GM12878 (cell line): ENCODE results near the gene TSR3. TPM values are rescaled to one million over a fixed set of nuclear protein-coding genes. Genes with fewer than 3 reads are reported as not detected.

ENCODE experiments used
- ATAC-seq: fragments of 200-7000 bp; cut with Tn5 transposase; 3 replicates; pipeline ENCODE4 v1.9.1; 2020; ENCODE audit warnings: mild to moderate bottlenecking, moderate library complexity
- BruUV-seq: library from RNA; stranded (reverse); fragments of 400-500 nt; replicated peaks from 2 replicates; lab custom pipeline; 2021; lab: Mats Ljungman, UMichigan
- CTCF ChIA-PET: fragments of 300-600 bp; sonication (Branson Sonifier 250); formaldehyde crosslinking; extraction: SDS; loops from one replicate; lab custom pipeline; 2021; ENCODE audit warnings: inconsistent platforms; lab: Yijun Ruan, JAX
- POLR2A ChIA-PET: fragments of 350-600 bp; formaldehyde crosslinking; extraction: SDS; loops from one replicate; lab custom pipeline; 2021; ENCODE audit warnings: inconsistent platforms; lab: Charles Lee
- RAD21 ChIA-PET: fragments of 300-600 bp; sonication (Branson Sonifier 250); formaldehyde crosslinking; loops from one replicate; lab custom pipeline; 2023; ENCODE audit warnings: antibody characterized with exemption; ENCODE audit not compliant: unreplicated experiment; lab: Charles Lee
- SMC1A ChIA-PET: fragments of 300-600 bp; sonication (Branson Sonifier 250); formaldehyde crosslinking; loops from one replicate; lab custom pipeline; 2023; ENCODE audit not compliant: unreplicated experiment, uncharacterized antibody; lab: Charles Lee
- DNase-seq: peaks from one replicate; pipeline ENCODE4 v3.0.0-alpha.2; 2011; ENCODE audit warnings: low read depth, low spot score
- FAIRE-seq: peaks from 3 replicates; lab custom pipeline; 2011; peaks lifted over from hg19 to GRCh38; lab: Jason Lieb, UNC
- H2AFZ ChIP-seq: 2 replicates; pipeline ENCODE4 v1.6.0; 2011; ENCODE audit warnings: low read depth, low read length, control low read depth; ENCODE audit not compliant: control insufficient read depth
- H3K27ac ChIP-seq: 2 replicates; pipeline ENCODE4 v1.5.1; 2011; ENCODE audit warnings: control low read depth; ENCODE audit not compliant: control insufficient read depth, insufficient read depth
- H3K27me3 ChIP-seq, 2 experiments: replicated peaks in 1 of 2; 2 replicates each; pipeline versions ENCODE4 v1.6.0 to v1.6.1; 2011; ENCODE audit warnings: low read length in 1 of 2; ENCODE audit not compliant: control insufficient read depth in 2 of 2, insufficient read depth in 2 of 2
- H3K36me3 ChIP-seq, 2 experiments: 2 replicates each; pipeline ENCODE4 v1.5.1; 2011; ENCODE audit warnings: low read length in 1 of 2; ENCODE audit not compliant: control insufficient read depth in 2 of 2, insufficient read depth in 2 of 2
- H3K4me1 ChIP-seq: 2 replicates; pipeline ENCODE4 v1.6.1; 2011; ENCODE audit warnings: mild to moderate bottlenecking, low read length, moderate library complexity, mixed read lengths; ENCODE audit not compliant: control insufficient read depth, insufficient read depth
- H3K4me2 ChIP-seq: 2 replicates; pipeline ENCODE4 v1.6.0; 2011; ENCODE audit warnings: control low read depth; ENCODE audit not compliant: control insufficient read depth, insufficient read depth
- H3K4me3 ChIP-seq: fragments of 200-600 bp; sonication (generic); 2 replicates; pipeline ENCODE4 v1.5.1; 2016
- H3K79me2 ChIP-seq: 2 replicates; pipeline ENCODE4 v1.6.0; 2011; ENCODE audit warnings: low read length; ENCODE audit not compliant: control insufficient read depth, insufficient read depth
- H3K9ac ChIP-seq: 2 replicates; pipeline ENCODE4 v1.8.0; 2011; ENCODE audit warnings: low read length, control low read depth, mixed read lengths; ENCODE audit not compliant: control insufficient read depth, insufficient read depth
- H3K9me3 ChIP-seq: replicated peaks from 3 replicates; pipeline ENCODE4 v1.5.1; 2011; ENCODE audit warnings: mild to moderate bottlenecking, low read length; ENCODE audit not compliant: control insufficient read depth, insufficient read depth
- H4K20me1 ChIP-seq: 2 replicates; pipeline ENCODE4 v1.6.0; 2011; ENCODE audit not compliant: control insufficient read depth, insufficient read depth
- BMI1 ChIP-seq: fragments of 450-650 bp; IDR thresholded peaks from 2 replicates; pipeline ENCODE4 v1.6.1; 2016; ENCODE audit warnings: mild to moderate bottlenecking, moderate library complexity, borderline replicate concordance
- CHD1 ChIP-seq: IDR thresholded peaks from 2 replicates; pipeline ENCODE4 v1.6.1; 2012; ENCODE audit warnings: low read depth, low read length, improper control_type of control experiment
- CHD4 ChIP-seq: fragments of 200-600 bp; sonication (generic); IDR thresholded peaks from 2 replicates; pipeline ENCODE4 v1.6.1; 2016; ENCODE audit warnings: mild to moderate bottlenecking
- FOS ChIP-seq: IDR thresholded peaks from 3 replicates; pipeline ENCODE4 v1.6.1; 2011; ENCODE audit warnings: borderline replicate concordance; ENCODE audit not compliant: insufficient read length; ENCODE audit errors: extremely low read depth
- MXI1 ChIP-seq: fragments of 150-350 bp; IDR thresholded peaks from 2 replicates; pipeline ENCODE4 v1.6.1; 2011; ENCODE audit warnings: low read depth, mild to moderate bottlenecking, inconsistent platforms, low read length, improper control_type of control experiment
- NR2C2 ChIP-seq: IDR thresholded peaks from 2 replicates; pipeline ENCODE4 v1.6.1; 2011; ENCODE audit warnings: borderline replicate concordance, low read depth; ENCODE audit not compliant: control insufficient read depth, insufficient read length
- SMAD5 ChIP-seq: IDR thresholded peaks from 2 replicates; pipeline ENCODE4 v1.6.1; 2016; ENCODE audit warnings: antibody characterized with exemption, low read depth
- SPI1 ChIP-seq: IDR thresholded peaks from 2 replicates; pipeline ENCODE4 v1.6.1; 2011; ENCODE audit warnings: low read depth, mild to moderate bottlenecking, low read length, moderate library complexity, borderline replicate concordance; ENCODE audit not compliant: insufficient read depth
- SRF ChIP-seq, 2 experiments: IDR thresholded peaks; 2 replicates each; pipeline ENCODE4 v1.6.1; 2011; ENCODE audit warnings: low read depth in 2 of 2, low read length in 2 of 2, mild to moderate bottlenecking in 1 of 2, moderate library complexity in 1 of 2
- ZNF274 ChIP-seq: IDR thresholded peaks from one replicate; pipeline ENCODE4 v1.8.0; 2011; ENCODE audit not compliant: insufficient read length, insufficient read depth
- WGBS: methylation state at CpG from one replicate; pipeline ENCODE4 v1.1.6; 2016; ENCODE audit warnings: low lambda C conversion rate; ENCODE audit not compliant: insufficient replicate concordance, insufficient coverage; ENCODE audit errors: missing lambda C conversion rate; 5-methylcytosine and 5-hydroxymethylcytosine counted together
- in situ Hi-C: fragments of 300-500 bp; cut with MboI; formaldehyde crosslinking; loops from 9 replicates; pipeline ENCODE4 v1.14.3; 2018; ENCODE audit warnings: mixed read lengths
- intact Hi-C: fragments of 100-400 bp; cut with micrococcal nuclease; formaldehyde crosslinking; loops from one replicate; pipeline ENCODE4 v1.14.2; 2022; ENCODE audit not compliant: unreplicated experiment
- polyA plus RNA-seq, 11 experiments: library from polyadenylated mRNA; depleted of rRNA in 4 of 11; unstranded in 6 of 11; stranded (reverse) in 5 of 11; fragments of >200 nt; fragmentation: Nextera tagmentation in 4 of 11; fragmentation: Illumina TruSeq in 1 of 11; extraction: Ambion mirVana in 4 of 11; extraction: Trizol in 1 of 11; gene quantifications; 1 replicate in 1 of 11; 2 replicates in 10 of 11; pipeline versions ENCODE4 v1.2.1 to v1.2.3, GENCODE V29; 2011 to 2016; ENCODE audit warnings: inconsistent platforms in 2 of 11, missing spikeins in 2 of 11, low read depth in 1 of 11
- total RNA-seq, 4 experiments: library from RNA; depleted of rRNA in 3 of 4; stranded (reverse); fragments of >200 nt in 3 of 4; fragmentation: Illumina TruSeq in 1 of 4; extraction: Trizol in 1 of 4; gene quantifications; 2 replicates each; pipeline versions ENCODE4 v1.2.1 to v1.2.3, GENCODE V29; 2013 to 2021
- TF ChIP-seq, protein P1 (sequence below), 3 experiments: IDR thresholded peaks in 2 of 3; conservative IDR thresholded peaks in 1 of 3; 2 replicates each; pipeline ENCODE4 v1.5.1; 2011; ENCODE audit warnings: low read depth in 3 of 3, low read length in 3 of 3, mild to moderate bottlenecking in 3 of 3, control low read depth in 2 of 3, moderate library complexity in 2 of 3, inconsistent platforms in 1 of 3, mixed read lengths in 1 of 3; ENCODE audit not compliant: control insufficient read depth in 2 of 3, insufficient read depth in 1 of 3; ENCODE audit errors: extremely low read depth in 1 of 3
- TF ChIP-seq, protein P2 (sequence below): fragments of 450-650 bp; formaldehyde crosslinking; IDR thresholded peaks from 2 replicates; pipeline ENCODE4 v1.5.0; 2022; ENCODE audit warnings: mild to moderate bottlenecking, missing genetic modification characterization

The TSR3 gene
- total and polyA plus RNA-seq, 10 of the 15 experiments (the other 5 are each of a cell fraction or from before 2014, with no cell fraction given): 3.4 to 108 (median 46.9) TPM

DNA sequence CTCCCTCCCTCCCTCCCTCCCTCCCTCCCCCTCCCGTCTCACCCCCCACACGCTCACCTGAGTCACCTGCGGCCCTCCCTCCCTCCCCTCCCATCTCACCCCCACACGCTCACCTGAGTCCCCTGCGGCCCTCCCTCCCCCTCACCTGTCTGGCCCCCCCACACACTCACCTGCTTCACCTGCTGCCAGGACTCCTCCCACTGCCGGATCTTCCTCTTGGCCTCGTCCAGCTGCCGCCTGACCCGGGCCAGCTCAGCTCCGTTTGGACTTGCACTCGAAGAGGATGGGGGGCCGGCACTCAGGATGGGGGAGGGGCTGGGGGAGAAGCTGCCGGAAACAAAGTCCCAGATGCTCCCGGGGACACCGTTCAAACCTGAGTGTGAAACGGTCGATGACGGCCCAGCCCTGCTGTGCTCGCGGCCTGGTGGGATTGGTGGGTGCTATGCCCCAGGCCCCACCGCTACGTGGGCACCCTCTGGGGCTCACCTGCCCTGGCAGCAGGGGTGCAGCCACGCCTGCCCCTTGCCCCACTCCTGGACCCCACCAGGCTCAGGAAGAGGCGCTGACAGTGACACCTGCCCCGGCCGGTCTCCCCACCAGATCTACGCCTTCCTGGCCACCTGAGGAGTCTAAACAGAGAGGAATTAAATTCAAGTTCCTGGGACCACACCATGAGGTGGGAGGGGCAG is 16.0 kb upstream of the TSR3 start:
- no TSS peak for BruUV-seq
- WGBS: 94% methylated on average over 14 of the region's 27 CpGs

More for the DNA sequence above, 16.0 kb upstream of the TSR3 start:
- intact Hi-C loops (no loop called here), in situ Hi-C loops (no loop called here)
- Histone ChIP-seq H3K9ac (no peak overlapping the region), H4K20me1 (no peaks in the 10 kb centered on the region), H3K9me3 (no peaks in the 10 kb centered on the region), H3K4me1 (no peaks in the 10 kb centered on the region), H3K4me3 (no peak overlapping the region), H3K27ac (no peak overlapping the region), H3K79me2 (no peaks in the 10 kb centered on the region), H2AFZ (no peak overlapping the region), H3K4me2 (no peak overlapping the region), H3K27me3 (no peaks in the 10 kb centered on the region), H3K36me3 (peaks cover 10 to 21% of the 10 kb centered on the region in 2 experiments; a peak in 3 of 4 replicates)
- FAIRE-seq: no peak
- ChIA-PET POLR2A (interaction anchor here (0.6 kb wide), 1 partner anchor 1223 kb away, joined by 3 read pairs; no protein-coding TSS in a partner anchor), RAD21 (no interaction called here), CTCF (interaction anchor here (0.6 to 1.8 kb wide), 2 partner anchors 11 to 1007 kb away, joined by 3 to 5 read pairs; no protein-coding TSS in a partner anchor), SMC1A (no interaction called here)
- ATAC-seq: no peak
- DNase-seq: no peak
- TF ChIP-seq, protein P1, sequence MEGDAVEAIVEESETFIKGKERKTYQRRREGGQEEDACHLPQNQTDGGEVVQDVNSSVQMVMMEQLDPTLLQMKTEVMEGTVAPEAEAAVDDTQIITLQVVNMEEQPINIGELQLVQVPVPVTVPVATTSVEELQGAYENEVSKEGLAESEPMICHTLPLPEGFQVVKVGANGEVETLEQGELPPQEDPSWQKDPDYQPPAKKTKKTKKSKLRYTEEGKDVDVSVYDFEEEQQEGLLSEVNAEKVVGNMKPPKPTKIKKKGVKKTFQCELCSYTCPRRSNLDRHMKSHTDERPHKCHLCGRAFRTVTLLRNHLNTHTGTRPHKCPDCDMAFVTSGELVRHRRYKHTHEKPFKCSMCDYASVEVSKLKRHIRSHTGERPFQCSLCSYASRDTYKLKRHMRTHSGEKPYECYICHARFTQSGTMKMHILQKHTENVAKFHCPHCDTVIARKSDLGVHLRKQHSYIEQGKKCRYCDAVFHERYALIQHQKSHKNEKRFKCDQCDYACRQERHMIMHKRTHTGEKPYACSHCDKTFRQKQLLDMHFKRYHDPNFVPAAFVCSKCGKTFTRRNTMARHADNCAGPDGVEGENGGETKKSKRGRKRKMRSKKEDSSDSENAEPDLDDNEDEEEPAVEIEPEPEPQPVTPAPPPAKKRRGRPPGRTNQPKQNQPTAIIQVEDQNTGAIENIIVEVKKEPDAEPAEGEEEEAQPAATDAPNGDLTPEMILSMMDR (IDR thresholded peaks at IDR 0.05 in 2 of 3, conservative IDR thresholded peaks at IDR 0.05 in 1 of 3; ENCODE audit: control insufficient read depth in 2 of 3, extremely low read depth in 1 of 3, insufficient read depth in 1 of 3, low read depth in 3 of 3, low read length in 3 of 3): no peak
- TF ChIP-seq MXI1: no peak
- no peak for TF ChIP-seq CHD1
- TF ChIP-seq, protein P2, sequence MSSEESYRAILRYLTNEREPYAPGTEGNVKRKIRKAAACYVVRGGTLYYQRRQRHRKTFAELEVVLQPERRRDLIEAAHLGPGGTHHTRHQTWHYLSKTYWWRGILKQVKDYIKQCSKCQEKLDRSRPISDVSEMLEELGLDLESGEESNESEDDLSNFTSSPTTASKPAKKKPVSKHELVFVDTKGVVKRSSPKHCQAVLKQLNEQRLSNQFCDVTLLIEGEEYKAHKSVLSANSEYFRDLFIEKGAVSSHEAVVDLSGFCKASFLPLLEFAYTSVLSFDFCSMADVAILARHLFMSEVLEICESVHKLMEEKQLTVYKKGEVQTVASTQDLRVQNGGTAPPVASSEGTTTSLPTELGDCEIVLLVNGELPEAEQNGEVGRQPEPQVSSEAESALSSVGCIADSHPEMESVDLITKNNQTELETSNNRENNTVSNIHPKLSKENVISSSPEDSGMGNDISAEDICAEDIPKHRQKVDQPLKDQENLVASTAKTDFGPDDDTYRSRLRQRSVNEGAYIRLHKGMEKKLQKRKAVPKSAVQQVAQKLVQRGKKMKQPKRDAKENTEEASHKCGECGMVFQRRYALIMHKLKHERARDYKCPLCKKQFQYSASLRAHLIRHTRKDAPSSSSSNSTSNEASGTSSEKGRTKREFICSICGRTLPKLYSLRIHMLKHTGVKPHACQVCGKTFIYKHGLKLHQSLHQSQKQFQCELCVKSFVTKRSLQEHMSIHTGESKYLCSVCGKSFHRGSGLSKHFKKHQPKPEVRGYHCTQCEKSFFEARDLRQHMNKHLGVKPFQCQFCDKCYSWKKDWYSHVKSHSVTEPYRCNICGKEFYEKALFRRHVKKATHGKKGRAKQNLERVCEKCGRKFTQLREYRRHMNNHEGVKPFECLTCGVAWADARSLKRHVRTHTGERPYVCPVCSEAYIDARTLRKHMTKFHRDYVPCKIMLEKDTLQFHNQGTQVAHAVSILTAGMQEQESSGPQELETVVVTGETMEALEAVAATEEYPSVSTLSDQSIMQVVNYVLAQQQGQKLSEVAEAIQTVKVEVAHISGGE (CRISPR knock-in tag): no peak
- no peak for TF ChIP-seq SRF (IDR thresholded peaks at IDR 0.05; ENCODE audit: low read depth in 2 of 2, low read length in 2 of 2)
- TF ChIP-seq CHD4: no peak
- TF ChIP-seq SMAD5: no peak
- no peak for TF ChIP-seq BMI1
- no peak for TF ChIP-seq NR2C2
- no peak for TF ChIP-seq FOS
- no peak for TF ChIP-seq ZNF274
- no peak for TF ChIP-seq SPI1
